T-cell (primary cell): ENCODE measurements around the gene UBA52. TPM values are rescaled to one million over a fixed set of nuclear protein-coding genes. Genes with fewer than 3 reads are reported as not detected.

ENCODE experiments used
- ATAC-seq, 4 experiments: fragments of 200-7000 bp in 3 of 4; fragments of 150-1000 bp in 1 of 4; cut with Tn5 transposase; replicated peaks in 1 of 4; 1 replicate in 3 of 4; 2 replicates in 1 of 4; pipeline ENCODE4 v1.10.0; 2021; ENCODE audit warnings: moderate library complexity in 3 of 4, mild to moderate bottlenecking in 2 of 4, moderate number of reproducible peaks in 1 of 4
- CTCF ChIA-PET, 2 donors: fragments of 300-600 bp; sonication (Branson Sonifier 250); formaldehyde crosslinking; loops; one replicate each; lab custom pipeline; 2022; ENCODE audit warnings: antibody characterized with exemption in 2 of 2; lab: Charles Lee
- POLR2A ChIA-PET, 2 donors: fragments of 300-600 bp; sonication (Branson Sonifier 250); formaldehyde crosslinking; loops; one replicate each; lab custom pipeline; 2022; ENCODE audit warnings: antibody characterized with exemption in 2 of 2; lab: Charles Lee
- DNase-seq, 35 experiments: peaks; one replicate each; pipeline versions ENCODE4 v3.0.0 to v3.0.0-alpha.2; 2013 to 2023
- H3K27ac ChIP-seq: one replicate; pipeline ENCODE4 v1.5.1; 2013; ENCODE audit warnings: low read length
- H3K27me3 ChIP-seq, 2 experiments: replicated peaks in 1 of 2; 1 replicate in 1 of 2; 2 replicates in 1 of 2; pipeline versions ENCODE4 v1.6.1 to v1.7.0; 2013; ENCODE audit warnings: low read length in 1 of 2, mixed read lengths in 1 of 2; ENCODE audit not compliant: control insufficient read depth in 2 of 2, insufficient read depth in 2 of 2; ENCODE audit errors: extremely low read depth in 1 of 2
- H3K36me3 ChIP-seq, 2 donors: 1 replicate in 1 of 2; 2 replicates in 1 of 2; pipeline versions ENCODE4 v1.6.1 to v1.7.0; 2013; ENCODE audit warnings: low read length in 1 of 2; ENCODE audit not compliant: control insufficient read depth in 2 of 2, insufficient read depth in 1 of 2; ENCODE audit errors: extremely low read depth in 1 of 2
- H3K4me1 ChIP-seq, 2 experiments: 1 replicate in 1 of 2; 2 replicates in 1 of 2; pipeline versions ENCODE4 v1.6.1 to v1.7.0; 2013; ENCODE audit warnings: low read length in 2 of 2, mixed read lengths in 1 of 2; ENCODE audit not compliant: insufficient read depth in 2 of 2, control insufficient read depth in 1 of 2; ENCODE audit errors: extremely low read depth in 1 of 2
- H3K4me3 ChIP-seq, 2 donors: 1 replicate in 1 of 2; 2 replicates in 1 of 2; pipeline versions ENCODE4 v1.5.1 to v1.7.0; 2013; ENCODE audit warnings: mild to moderate bottlenecking in 2 of 2, low read length in 1 of 2, moderate library complexity in 1 of 2; ENCODE audit not compliant: control insufficient read depth in 1 of 2; ENCODE audit errors: extremely low read depth in 1 of 2
- H3K9me3 ChIP-seq: 2 replicates; pipeline ENCODE4 v1.7.0; 2013
- H3K27ac Mint-ChIP-seq, 2 donors: one replicate each; pipeline ENCODE4 v1.8.0; 2020 to 2021; ENCODE audit warnings: mild to moderate bottlenecking in 2 of 2, mixed read lengths in 2 of 2
- H3K27me3 Mint-ChIP-seq, 2 donors: one replicate each; pipeline ENCODE4 v1.8.0; 2021 to 2022; ENCODE audit warnings: mixed read lengths in 2 of 2
- H3K36me3 Mint-ChIP-seq: one replicate; pipeline ENCODE4 v1.8.0; 2021; ENCODE audit warnings: mixed read lengths
- H3K4me1 Mint-ChIP-seq, 3 donors: one replicate each; pipeline ENCODE4 v1.8.0; 2020 to 2022; ENCODE audit warnings: mixed read lengths in 3 of 3, mild to moderate bottlenecking in 1 of 3
- H3K4me3 Mint-ChIP-seq, 3 donors: one replicate each; pipeline ENCODE4 v1.8.0; 2020 to 2022; ENCODE audit warnings: mild to moderate bottlenecking in 3 of 3, mixed read lengths in 3 of 3, moderate library complexity in 3 of 3
- H3K9me3 Mint-ChIP-seq, 3 donors: one replicate each; pipeline ENCODE4 v1.8.0; 2020 to 2022; ENCODE audit warnings: mixed read lengths in 3 of 3
- WGBS: methylation state at CpG from one replicate; pipeline ENCODE4 v1.1.5; 2013; ENCODE audit warnings: missing lambda C conversion rate; ENCODE audit not compliant: insufficient coverage; 5-methylcytosine and 5-hydroxymethylcytosine counted together
- total RNA-seq, 35 experiments: library from RNA in 6 of 35; stranded (reverse) in 6 of 35; fragments of 120-200 nt in 1 of 35; gene quantifications; one replicate each; pipeline versions ENCODE4 v1.2.1 to v1.2.4 and lab custom pipeline; 2013 to 2026

Gene UBA52
- total RNA-seq, 5 donors from 2014 or later (not counting 1 experiment from before 2014, with no cell fraction given), result 1,917 to 2,053 (median 1,972) TPM

DNA sequence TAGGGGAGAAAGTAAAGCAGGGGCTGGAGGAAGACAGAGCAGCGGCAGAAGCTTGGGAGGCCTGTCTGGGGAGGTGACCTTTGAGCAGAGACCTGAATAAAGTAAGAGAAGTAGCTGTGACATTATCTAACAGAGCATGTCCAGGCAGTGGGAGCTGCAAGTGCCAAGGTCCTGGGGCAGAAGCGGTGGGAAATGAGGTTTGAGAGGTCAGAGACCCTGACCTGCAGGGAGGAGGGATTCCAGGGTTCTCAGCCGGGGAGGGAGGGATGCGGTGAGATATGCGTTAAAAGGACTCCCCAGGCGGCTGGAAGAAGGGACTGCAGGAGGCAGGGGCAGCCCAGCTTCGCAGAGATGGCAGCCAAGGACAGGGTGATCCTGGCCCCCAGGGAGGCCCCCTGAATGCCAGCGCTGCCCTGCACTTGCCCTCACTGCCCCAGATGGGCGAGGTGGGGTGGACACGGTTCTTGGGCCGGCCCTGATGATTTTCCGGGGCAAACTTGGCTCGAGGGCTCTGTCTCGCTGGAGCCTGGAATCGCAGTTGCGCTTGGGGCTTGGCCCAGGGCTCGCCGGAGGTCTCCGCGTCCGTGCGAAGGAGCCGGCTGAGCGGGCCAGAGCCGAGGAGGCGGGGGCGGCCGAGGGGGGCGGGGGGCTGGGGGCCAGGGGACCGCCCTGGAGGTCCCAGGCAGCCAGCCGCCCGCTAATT is 31.7 kb downstream of the UBA52 start:
- POLR2A ChIA-PET, result no interaction called here
- Mint-ChIP-seq H3K9me3 (no peaks in the 10 kb centered on the region), H3K27me3 (peaks cover 37 to 68% of the 10 kb centered on the region in 2 donors), H3K4me1 (peaks cover 0 to 16% (median 11%) of the 10 kb centered on the region in 3 donors), H3K36me3 (no peaks in the 10 kb centered on the region), H3K27ac (peak overlapping the region; percentile 22 to 56), H3K4me3 (peak overlapping the region in 1 of 3 donors; percentile 9)
- H3K9me3 ChIP-seq, result no peaks in the 10 kb centered on the region
- no peak overlapping the region for H3K4me3 ChIP-seq
- DNase-seq (peak in 2 of 35 experiments; percentile 19 to 45), ATAC-seq (peak; percentile 41 to 75 (median 46))
- CTCF ChIA-PET, result no interaction called here
- WGBS, result 9% methylated on average over 30 of the region's 32 CpGs
- no peaks in the 10 kb centered on the region for H3K36me3 ChIP-seq
- no peak overlapping the region for H3K27ac ChIP-seq
- H3K27me3 ChIP-seq, result peaks cover 7 to 82% of the 10 kb centered on the region in 2 experiments
- H3K4me1 ChIP-seq, result peaks cover 0 to 25% of the 10 kb centered on the region in 2 experiments

- H3K9me3 ChIP-seq, result no peaks in the 10 kb centered on the region
- DNase-seq, result no peak
- no peaks in the 10 kb centered on the region for H3K36me3 Mint-ChIP-seq
- H3K4me3 Mint-ChIP-seq, result no peak overlapping the region
- WGBS, result 6% methylated on average over 9 of the region's 26 CpGs
- ATAC-seq, result no peak
- H3K36me3 ChIP-seq, result no peaks in the 10 kb centered on the region
- no peak overlapping the region for H3K4me3 ChIP-seq
- peaks cover 0 to 25% of the 10 kb centered on the region in 2 experiments for H3K4me1 ChIP-seq
- ChIA-PET POLR2A (no interaction called here), CTCF (interaction anchor here in 1 of 2 donors (0.6 kb wide), 1 partner anchor 79 kb away, joined by 3 read pairs; no protein-coding TSS in a partner anchor)
- peaks cover 43 to 72% of the 10 kb centered on the region in 2 donors for H3K27me3 Mint-ChIP-seq
- no peaks in the 10 kb centered on the region for H3K9me3 Mint-ChIP-seq
- no peak overlapping the region for H3K27ac ChIP-seq
- H3K27me3 ChIP-seq, result peaks cover 11 to 82% of the 10 kb centered on the region in 2 experiments
- no peak overlapping the region for H3K27ac Mint-ChIP-seq
- H3K4me1 Mint-ChIP-seq, result peaks cover 0 to 24% (median 11%) of the 10 kb centered on the region in 3 donors
Observed at GRCh38 chr19:18603958-18604819, 32.5 kb downstream of the UBA52 start.

GRCh38 chr19:18604820-18605159 is 33.1 kb downstream of the UBA52 start:
- Histone ChIP-seq H3K9me3 (no peaks in the 10 kb centered on the region), H3K4me3 (no peak overlapping the region), H3K36me3 (no peaks in the 10 kb centered on the region), H3K27me3 (peaks cover 11 to 82% of the 10 kb centered on the region in 2 experiments), H3K4me1 (peaks cover 0 to 25% of the 10 kb centered on the region in 2 experiments), H3K27ac (no peak overlapping the region)
- Mint-ChIP-seq H3K4me3 (peak overlapping the region in 1 of 3 donors; percentile 52), H3K27me3 (peaks cover 45 to 72% of the 10 kb centered on the region in 2 donors), H3K4me1 (peaks cover 0 to 25% (median 11%) of the 10 kb centered on the region in 3 donors), H3K9me3 (no peaks in the 10 kb centered on the region), H3K36me3 (no peaks in the 10 kb centered on the region), H3K27ac (no peak overlapping the region)
- no peak for ATAC-seq
- no peak for DNase-seq
- ChIA-PET CTCF (interaction anchor here in 1 of 2 donors (0.6 kb wide), 1 partner anchor 78 kb away, joined by 3 read pairs; no protein-coding TSS in a partner anchor), POLR2A (no interaction called here)
- no CpG with 5 or more reads among the region's 10 CpGs for WGBS

- H3K9me3 ChIP-seq, result no peaks in the 10 kb centered on the region
- ChIA-PET CTCF (no interaction called here), POLR2A (no interaction called here)
- H3K27me3 ChIP-seq, result peaks cover 11 to 82% of the 10 kb centered on the region in 2 experiments
- H3K4me1 ChIP-seq, result peaks cover 0 to 26% of the 10 kb centered on the region in 2 experiments
- H3K4me1 Mint-ChIP-seq, result peaks cover 0 to 25% (median 11%) of the 10 kb centered on the region in 3 donors
- peak in 1 of 4 experiments; percentile 22 for ATAC-seq
- H3K4me3 Mint-ChIP-seq, result peak overlapping the region; percentile 6 to 52 (median 49)
- H3K27me3 Mint-ChIP-seq, result peaks cover 45 to 73% of the 10 kb centered on the region in 2 donors
- H3K27ac Mint-ChIP-seq, result no peak overlapping the region
- no peak overlapping the region for H3K4me3 ChIP-seq
- no peaks in the 10 kb centered on the region for H3K36me3 ChIP-seq
- WGBS, result 5% methylated on average over 17 of the region's 17 CpGs
- no peak overlapping the region for H3K27ac ChIP-seq
- no peaks in the 10 kb centered on the region for H3K36me3 Mint-ChIP-seq
- DNase-seq, result no peak
- no peaks in the 10 kb centered on the region for H3K9me3 Mint-ChIP-seq
Observed at GRCh38 chr19:18605196-18605545, 33.5 kb downstream of the UBA52 start.

GRCh38 chr19:18605546-18606280 is 34.1 kb downstream of the UBA52 start:
- ChIA-PET POLR2A (no interaction called here), CTCF (no interaction called here)
- Mint-ChIP-seq H3K36me3 (no peaks in the 10 kb centered on the region), H3K4me1 (peaks cover 0 to 25% (median 11%) of the 10 kb centered on the region in 3 donors), H3K4me3 (peak overlapping the region; percentile 6 to 52 (median 49)), H3K27ac (no peak overlapping the region), H3K9me3 (no peaks in the 10 kb centered on the region), H3K27me3 (peaks cover 45 to 72% of the 10 kb centered on the region in 2 donors)
- H3K9me3 ChIP-seq, result no peaks in the 10 kb centered on the region
- no peak overlapping the region for H3K27ac ChIP-seq
- H3K4me3 ChIP-seq, result no peak overlapping the region
- ATAC-seq (peak in 1 of 4 experiments; percentile 17), DNase-seq (no peak)
- H3K27me3 ChIP-seq, result peaks cover 11 to 85% of the 10 kb centered on the region in 2 experiments
- H3K36me3 ChIP-seq, result no peaks in the 10 kb centered on the region
- WGBS, result 8% methylated on average over 60 of the region's 65 CpGs
- peaks cover 0 to 27% of the 10 kb centered on the region in 2 experiments for H3K4me1 ChIP-seq
